Inflammatory macrophage treated with lipopolysaccharide for 1 hour (primary cell): ENCODE data around the gene PSMD2.

Experiments
- DNase-seq, 2 donors: peaks; one replicate each; pipeline ENCODE4 v3.0.0-alpha.2; 2020 to 2022

Gene PSMD2

DNA sequence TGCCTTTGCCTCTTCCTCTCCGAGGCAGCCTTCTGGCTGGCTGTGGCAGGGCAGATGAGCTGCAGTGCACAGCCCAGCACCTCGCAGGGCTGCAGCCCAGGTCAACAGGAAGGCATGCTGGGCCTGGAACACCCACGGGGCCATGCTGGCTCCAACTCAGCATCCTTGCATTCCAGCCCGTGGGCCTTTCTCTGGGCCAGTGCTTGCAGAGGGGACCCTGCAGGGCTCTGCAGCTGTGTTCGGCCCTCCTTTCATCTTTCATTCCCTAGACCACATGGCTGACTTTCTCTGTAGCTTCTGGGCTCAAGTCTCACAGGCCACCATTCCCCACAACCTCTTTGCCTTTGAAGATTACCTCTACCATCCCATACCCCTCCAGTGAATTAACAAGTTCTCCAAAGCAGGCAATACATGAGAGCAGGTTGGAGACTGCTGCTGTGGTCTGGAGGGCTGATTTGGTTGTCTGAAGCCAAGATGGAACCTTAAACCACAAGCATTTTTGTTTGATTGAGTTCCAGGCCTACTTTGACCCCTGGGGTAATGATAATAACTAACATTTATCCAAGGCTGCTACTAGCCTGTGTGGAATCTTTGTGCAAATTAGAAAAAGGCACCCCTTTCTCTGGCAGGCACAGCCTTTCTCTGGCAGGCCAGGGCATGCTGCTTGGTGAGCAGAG, 44.3 kb downstream of the PSMD2 start:
- DNase-seq: no peak

DNA sequence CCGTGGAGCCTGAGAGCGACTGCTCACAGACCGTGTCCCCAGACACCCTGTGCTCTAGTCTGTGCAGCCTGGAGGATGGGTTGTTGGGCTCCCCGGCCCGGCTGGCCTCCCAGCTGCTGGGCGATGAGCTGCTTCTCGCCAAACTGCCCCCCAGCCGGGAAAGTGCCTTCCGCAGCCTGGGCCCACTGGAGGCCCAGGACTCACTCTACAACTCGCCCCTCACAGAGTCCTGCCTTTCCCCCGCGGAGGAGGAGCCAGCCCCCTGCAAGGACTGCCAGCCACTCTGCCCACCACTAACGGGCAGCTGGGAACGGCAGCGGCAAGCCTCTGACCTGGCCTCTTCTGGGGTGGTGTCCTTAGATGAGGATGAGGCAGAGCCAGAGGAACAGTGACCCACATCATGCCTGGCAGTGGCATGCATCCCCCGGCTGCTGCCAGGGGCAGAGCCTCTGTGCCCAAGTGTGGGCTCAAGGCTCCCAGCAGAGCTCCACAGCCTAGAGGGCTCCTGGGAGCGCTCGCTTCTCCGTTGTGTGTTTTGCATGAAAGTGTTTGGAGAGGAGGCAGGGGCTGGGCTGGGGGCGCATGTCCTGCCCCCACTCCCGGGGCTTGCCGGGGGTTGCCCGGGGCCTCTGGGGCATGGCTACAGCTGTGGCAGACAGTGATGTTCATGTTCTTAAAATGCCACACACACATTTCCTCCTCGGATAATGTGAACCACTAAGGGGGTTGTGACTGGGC, 45.7 kb downstream of the PSMD2 start:
- no peak for DNase-seq

DNA sequence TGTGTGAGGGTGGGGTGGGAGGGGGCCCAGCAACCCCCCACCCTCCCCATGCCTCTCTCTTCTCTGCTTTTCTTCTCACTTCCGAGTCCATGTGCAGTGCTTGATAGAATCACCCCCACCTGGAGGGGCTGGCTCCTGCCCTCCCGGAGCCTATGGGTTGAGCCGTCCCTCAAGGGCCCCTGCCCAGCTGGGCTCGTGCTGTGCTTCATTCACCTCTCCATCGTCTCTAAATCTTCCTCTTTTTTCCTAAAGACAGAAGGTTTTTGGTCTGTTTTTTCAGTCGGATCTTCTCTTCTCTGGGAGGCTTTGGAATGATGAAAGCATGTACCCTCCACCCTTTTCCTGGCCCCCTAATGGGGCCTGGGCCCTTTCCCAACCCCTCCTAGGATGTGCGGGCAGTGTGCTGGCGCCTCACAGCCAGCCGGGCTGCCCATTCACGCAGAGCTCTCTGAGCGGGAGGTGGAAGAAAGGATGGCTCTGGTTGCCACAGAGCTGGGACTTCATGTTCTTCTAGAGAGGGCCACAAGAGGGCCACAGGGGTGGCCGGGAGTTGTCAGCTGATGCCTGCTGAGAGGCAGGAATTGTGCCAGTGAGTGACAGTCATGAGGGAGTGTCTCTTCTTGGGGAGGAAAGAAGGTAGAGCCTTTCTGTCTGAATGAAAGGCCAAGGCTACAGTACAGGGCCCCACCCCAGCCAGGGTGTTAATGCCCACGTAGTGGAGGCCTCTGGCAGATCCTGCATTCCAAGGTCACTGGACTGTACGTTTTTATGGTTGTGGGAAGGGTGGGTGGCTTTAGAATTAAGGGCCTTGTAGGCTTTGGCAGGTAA, 46.5 kb downstream of the PSMD2 start:
- peak; percentile 75 to 79 for DNase-seq

DNA sequence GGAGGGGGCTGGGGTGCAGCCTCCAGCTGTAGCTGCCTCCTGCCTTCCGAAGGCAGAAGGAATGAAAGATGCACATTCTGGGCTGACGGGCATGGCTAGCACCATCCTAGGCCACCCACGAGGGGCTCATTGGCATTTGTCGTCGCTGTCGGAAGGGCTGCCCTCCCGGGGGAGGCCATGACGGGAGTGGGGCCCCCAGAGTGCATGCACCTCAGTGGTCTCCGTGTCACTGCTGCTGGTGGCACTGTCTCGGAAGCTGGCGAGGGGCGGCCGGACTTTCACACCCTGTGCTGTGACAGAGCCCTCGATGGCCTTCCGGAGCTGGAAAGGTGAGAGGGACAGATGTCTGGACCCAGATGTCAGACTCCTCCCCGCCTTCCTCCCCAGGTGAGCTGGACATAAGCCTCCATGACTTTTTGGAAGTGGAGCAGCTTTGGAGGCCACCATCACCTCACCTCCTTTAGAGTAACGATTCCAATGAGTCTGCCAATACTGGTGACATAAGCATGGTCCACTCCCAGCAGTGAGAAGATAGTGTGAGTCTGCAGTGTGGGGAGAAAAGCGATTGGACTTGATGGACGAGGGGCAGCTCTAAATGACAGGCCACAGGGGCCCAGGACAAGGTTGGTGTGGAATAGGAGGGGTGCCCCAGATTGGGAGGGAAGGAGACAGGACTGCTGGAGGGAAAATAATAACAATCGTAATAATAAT, 47.6 kb downstream of the PSMD2 start:
- DNase-seq: no peak

DNA sequence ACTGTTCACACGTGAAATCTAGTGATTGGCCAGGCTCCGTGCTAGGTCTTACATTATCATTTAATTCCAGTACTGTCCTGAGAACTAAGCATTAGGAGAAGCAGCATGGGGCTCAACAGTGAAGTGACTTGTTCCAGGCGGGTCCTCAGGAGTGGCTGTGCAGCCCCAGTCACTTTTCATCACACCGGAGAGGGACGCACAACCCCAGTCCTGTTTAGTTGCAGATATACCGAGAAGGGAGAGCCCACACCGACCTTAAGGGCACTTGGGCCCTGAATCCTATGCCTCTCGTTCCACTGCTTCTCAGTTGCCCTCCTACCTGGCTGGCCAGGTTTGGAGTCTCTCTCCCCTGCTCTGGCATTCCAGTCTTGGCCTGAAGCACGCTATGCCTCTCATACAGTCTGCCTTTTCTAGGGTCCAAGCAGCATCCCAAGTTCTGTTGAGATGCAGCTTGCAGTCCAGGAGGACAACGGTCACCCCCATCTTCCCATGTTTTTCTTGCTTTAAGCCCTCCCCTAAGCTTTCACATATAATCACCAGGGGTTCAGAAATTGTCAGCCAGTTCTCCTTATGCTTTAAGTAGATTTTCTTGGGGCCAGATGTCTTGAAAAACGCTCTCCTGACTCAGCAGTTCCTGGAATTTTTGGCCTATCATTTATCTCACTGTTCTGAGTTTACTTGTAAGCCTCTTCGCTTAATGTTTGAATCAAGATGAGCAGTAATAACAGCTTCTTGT, 48.4 kb downstream of the PSMD2 start:
- DNase-seq: no peak

DNA sequence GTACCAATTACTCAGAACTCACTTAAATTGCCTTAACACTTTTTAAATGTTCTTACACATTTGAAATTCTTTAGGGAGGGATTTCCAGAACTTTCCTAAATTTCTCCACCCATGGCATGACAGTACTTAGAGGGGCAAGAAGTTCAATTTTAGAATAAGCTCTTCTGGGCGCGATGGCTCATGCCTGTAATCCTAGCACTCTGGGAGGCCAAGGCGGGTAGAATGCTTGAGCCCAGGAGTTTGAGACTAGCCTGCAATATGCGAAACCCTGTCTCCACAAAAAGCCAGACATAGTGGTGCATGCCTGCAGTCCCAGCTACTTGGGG, 49.0 kb downstream of the PSMD2 start:
- DNase-seq: no peak

DNA sequence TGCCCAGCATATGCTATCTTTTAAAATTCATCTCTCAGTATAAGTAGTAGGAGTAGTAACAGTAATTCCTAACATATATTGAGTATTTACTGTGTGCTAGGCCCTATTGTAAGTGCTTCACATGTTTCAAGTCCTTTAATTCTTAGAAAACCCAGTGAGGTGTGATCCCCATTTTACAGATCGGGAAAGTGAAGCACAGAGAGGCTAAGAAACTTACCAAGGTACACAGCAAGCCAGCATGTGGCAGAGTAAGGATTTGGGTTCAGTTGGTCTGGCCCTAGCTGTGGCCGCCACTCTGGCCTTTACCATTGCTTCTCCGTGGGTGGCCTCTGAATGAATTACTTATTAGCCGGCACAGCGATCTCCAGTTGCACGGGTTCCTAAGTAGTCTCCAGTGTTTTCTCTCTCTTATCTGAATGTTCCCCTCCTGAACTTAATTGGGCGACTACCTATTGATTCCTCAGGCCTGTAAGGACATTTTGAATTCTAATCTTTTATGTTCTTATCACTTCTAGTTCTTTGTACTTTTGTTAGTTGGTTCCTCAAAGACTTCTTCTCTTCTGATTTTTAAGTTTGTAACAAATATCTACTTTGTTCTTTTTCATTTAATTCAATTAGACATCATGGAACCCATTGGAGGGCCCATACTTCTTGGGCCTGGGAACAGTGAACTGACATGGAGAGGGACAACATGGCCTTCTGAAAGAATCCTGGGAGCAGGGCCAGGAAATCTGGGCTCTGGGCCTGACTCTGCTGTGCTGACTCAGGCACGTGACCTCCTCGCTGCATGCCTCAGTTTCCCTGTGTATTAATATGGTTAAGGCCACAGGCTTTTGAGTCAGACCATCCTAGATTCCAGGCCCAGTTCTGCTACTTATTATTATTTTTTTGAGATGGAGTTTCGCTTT, 50.8 kb downstream of the PSMD2 start:
- no peak for DNase-seq

DNA sequence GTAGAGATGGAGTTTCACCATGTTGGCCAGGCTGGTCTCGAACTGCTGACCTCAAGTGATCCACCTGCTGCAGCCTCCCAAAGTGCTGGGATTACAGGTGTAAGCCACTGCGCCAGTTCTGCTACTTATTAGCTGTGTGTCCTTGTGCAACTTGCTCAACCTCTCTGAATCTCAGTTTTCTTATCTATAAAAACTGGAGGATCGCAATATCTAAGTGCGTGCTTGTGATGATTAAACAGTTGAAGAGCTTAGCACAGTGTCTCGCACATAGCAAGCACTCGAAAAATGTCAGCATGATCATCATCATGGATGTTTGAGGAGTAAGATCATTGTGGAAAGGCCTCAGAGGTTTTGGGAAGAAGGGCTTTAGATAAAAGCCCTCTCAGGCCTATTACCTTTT, 51.6 kb downstream of the PSMD2 start:
- no peak for DNase-seq

DNA sequence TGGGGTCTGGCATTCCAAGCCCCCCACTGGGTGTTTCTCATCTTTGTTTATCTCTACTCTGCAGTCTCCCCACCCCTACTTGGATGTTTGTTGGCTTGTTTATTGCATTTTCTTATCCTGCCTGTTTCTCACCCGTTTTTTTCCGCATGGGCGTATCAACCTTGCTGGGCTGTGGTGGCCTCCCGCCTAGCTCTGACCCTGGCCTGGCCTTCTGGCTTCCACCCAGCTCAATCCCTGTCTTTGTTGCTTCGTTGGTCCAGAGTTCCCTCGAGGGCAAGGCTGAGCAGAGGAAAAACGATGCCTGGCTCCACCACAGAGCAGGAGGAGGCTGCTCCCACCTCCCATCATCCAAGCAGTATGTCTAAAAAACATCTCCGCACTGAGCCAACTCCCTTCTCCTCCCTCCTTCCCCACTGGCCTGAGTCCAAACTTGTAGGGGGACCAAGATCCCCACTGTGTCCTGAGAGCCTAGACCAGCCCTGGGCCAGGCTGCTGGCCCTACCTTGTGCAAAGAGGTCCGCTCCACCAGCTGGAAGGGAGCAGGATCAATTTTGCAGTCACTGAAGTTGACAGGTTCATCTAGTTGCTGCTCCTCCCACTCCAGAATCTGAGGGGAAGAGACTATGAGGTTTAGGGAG, 52.6 kb downstream of the PSMD2 start:
- no peak for DNase-seq

DNA sequence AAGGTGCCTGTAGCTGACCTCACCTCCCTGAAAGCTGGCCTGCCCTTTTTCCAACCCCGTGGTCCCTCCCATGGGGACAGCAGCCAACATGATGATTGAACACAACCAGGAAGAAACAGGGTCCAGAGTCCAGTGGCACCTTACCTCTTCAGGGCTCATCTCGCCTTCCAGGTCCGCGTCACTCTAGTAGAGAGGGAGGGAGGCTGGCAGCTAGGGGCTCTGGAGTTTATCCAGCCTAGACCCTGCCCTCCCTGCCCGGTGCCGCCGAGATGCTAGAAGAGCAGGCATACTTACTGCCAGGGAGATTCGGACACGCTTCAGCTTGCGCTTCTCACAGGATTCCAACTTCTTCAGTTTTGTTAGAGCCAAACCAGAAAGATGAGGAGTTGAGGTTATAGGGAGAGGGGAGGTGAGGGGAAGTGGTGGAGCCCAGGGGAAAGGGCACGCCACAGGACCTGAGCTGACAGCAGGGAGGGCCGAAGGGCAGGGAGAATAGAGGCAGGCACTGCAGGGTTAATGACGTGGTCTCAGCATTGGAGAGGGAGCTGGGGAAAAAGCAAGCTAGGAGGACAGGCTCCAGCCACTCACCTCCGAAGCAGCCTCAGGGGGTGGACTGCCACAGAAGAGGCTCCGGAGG, 53.2 kb downstream of the PSMD2 start:
- DNase-seq: no peak

DNA sequence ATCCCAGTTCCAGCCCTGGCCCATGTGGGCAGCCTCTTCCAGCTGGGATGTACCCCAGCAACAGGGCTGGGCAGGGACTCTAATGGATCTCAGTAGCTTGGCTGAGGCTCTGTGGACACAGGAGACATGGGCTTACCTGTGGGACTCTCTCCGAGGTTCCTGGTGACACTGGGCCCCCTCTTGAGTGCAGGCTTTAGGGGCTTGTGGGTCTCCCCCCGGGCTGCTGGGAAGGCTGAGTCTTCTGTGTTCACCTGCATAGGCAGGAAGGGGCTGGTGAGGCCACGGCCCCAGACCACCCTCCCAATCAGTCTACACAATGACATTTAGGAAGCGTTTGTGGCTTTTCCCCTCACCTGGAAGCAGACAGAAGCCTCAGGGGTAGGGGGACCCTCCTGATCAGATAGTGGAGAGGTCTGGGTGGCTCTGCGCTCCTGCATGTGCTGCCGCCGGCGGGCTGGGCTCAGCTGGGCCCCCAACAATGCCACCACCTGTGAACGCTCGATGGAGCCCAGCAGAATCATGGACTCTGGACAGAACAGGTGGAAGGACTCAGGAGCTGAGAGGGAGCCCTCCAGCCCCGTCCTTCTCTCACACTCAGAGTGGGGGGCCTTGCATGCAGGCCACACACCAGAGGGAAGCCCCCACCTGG, 54.0 kb downstream of the PSMD2 start:
- DNase-seq: no peak

DNA sequence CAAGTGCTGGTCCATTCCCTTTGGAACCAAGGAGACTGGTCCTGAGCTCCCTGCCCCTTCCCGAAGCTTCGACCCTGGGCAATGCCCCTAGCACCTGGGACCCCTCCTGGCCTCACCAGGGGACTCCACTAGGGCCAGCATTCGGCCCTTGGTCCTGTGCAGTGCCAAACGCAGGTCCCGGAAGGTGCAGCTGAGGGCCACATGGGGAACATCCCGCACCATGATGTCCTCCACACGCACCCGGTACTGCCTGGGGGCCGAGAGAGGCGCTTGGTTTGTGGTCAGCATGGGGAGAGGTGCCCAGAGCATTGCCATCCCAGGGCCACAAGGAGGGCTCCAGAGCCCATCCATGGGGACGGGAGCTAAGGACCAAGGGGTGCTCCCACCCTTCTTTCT, 54.5 kb downstream of the PSMD2 start:
- DNase-seq: no peak

DNA sequence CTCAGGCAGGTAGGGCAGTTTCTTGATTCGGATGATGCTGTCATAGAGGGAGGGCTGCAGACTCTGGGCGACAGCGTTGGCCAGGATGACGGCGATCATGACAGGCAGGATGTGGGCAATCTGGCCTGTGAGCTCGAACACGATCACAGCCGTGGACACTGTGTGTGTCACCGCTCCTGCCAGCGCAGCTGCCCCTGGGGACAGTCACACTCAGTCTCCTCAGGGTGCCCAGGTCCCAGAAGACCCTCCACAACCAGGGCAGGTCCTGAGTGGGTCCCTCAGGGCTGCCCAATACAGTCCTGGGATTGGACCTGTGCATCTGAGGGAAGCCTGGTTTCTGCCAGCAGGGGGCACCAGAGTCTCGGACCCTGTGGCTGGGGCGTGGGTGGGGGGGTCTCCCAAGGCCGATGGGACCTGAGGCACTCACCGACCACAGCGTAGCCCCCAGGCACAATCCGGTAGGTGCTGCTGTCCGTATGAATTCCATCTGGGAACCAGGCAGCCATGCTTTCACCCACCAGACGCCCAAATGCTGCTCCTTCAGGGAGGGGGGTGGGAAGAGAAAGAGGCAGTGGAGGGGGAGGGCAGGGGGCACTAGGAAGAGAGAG, 55.2 kb downstream of the PSMD2 start:
- peak in 1 of 2 donors; percentile 50 for DNase-seq

DNA sequence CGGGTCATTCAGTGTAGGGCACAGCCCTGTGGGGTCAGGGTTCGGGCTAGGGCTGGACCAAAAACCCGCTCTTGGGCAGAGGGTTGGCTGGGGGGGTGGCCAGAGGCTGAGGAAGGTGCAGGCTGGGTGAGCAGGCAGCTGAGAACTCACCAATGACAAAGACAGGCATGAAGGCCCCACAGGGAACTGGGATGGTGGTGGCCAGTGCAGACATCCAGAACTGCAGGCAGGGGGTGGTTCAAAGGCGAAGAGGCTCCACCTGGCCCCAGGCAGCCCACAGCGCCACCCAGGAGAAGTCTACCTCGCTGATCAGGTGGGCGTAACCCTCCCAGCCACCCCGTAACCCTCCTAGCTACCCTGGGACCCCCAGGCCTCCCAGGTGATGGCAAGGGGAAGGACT, 55.7 kb downstream of the PSMD2 start:
- DNase-seq: no peak

DNA sequence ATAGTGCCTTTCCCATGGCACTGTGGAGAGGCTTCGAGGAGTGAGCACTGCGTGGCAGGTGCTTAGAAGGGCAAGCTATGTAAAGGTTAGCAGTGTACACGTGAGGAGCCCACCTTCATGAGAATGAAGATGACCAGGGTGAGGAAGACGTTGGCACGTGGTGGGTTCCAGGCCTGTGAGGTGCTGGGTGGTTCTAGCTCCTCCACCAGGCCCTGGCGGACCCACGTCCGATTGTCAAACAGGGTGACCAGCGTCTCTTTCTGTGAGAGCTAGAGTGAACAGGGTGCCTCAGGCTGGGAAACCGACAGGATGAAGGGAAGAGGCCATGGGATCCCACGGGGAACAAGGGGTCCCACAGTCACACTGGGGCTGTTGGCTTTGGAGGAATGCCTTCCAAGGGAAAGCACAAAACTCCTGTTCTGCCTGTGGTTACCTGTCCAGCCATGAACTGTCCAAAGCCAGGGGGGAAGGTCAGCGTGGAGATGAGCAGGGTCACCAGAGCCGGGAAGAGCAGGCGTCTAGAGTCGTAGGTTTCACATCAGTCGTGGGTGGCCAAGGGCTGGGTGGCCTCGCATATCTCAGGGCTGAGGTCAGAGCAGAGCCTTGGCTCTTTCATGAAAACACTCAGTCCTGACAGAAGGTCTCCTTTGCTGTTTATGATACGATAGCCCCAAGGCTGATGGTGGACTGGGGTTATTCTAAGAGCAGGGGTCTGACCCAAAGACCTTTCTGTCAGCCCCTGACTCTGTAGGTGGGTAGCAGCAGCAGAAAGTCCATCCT, 56.4 kb downstream of the PSMD2 start:
- DNase-seq: no peak

DNA sequence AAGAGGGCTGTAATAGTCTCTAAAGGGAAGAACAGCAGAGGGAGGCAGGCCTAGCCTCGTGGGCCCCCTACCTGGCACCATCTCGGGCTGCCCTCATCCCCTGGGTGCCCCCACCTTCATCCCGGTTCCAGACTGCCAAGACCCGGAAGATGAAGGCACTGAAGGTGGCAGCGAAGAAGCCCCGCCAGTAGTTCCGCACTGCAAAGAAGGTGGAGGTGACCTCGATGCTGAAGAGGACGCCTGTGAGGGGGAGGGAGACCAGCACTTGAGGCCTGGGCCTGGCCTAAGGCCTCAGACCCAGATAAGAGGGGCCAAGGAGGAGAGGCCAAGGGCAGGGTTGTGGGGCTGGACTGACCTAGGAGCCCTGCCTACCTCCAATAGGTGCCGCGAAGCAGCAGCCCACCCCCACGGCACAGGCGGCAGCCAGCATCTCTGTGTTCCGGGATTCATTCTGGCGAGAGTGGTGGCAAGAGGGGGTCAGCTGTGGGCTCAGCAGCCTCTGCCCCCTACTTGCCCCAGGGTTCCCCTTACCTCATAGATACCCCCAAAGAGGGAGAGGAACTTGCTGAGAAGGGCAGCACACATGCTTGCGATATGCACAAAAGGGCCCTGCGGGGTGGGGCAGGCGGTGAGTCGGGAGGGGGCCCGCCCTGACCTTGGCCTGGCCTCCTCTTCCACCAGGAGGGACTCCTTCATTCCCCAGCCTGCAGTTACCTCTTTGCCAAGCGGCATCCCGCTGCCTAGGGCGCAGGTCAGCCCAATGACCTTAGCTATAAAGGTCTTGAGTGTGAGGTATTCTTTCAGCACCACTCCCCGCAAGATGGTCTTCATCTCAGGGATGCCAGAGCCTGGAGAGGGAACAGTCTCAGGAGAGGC, 58.4 kb downstream of the PSMD2 start:
- DNase-seq: no peak

DNA sequence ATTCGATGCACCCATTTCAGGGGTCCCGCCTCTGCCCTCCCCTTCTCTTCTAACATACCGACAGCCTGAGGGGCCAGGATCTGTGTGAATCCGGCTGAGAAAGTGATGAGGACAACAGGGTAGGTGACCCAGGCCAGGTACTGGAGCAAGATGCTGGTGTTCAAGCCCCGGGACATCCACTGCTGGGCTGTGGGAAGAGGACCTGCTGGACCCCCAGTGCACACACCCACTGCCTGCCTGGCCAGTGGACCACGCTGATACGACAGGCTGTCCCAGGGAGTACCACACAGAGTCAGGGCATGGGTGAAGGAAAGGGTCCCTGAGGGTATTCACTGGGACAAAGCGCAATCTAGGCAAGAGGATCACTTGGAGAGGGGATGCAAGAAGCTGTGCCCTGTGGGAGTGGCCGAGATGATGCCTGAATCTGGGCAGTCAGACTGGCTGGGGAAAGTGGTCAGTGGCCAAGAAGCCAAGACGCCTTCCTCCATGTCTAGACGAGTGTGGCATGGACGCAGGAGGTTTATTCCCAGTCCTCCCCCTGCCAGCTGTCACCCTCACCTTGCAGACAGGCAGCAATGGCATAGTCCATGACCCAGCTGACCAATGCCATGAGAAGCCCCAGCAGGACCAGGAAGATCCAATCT, 59.2 kb downstream of the PSMD2 start:
- DNase-seq: no peak
